Liver (tissue), 9 donors: ENCODE measurements around the gene DDOST. TPM values are rescaled to one million over a fixed set of nuclear protein-coding genes. Genes with fewer than 3 reads are reported as not detected.

Source experiments
- DNase-seq: peaks from one replicate; pipeline ENCODE4 v3.0.0-alpha.2; 2017; ENCODE audit warnings: low spot score
- H3K27ac ChIP-seq, 2 donors: one replicate each; pipeline ENCODE4 v1.7.0; 2013; ENCODE audit warnings: inconsistent platforms in 2 of 2, low read length in 2 of 2, control low read depth in 1 of 2, low read depth in 1 of 2, mild to moderate bottlenecking in 1 of 2
- H3K27me3 ChIP-seq, 4 donors: one replicate each; pipeline versions ENCODE4 v1.6.1 to v1.7.0; 2013; ENCODE audit warnings: low read length in 3 of 4, inconsistent platforms in 1 of 4, mild to moderate bottlenecking in 1 of 4, moderate library complexity in 1 of 4; ENCODE audit not compliant: control insufficient read depth in 4 of 4, insufficient read depth in 4 of 4
- H3K36me3 ChIP-seq, 4 donors: one replicate each; pipeline versions ENCODE4 v1.6.1 to v1.7.0; 2013; ENCODE audit warnings: low read length in 3 of 4, mild to moderate bottlenecking in 3 of 4, low read depth in 1 of 4, moderate library complexity in 1 of 4; ENCODE audit not compliant: control insufficient read depth in 4 of 4, insufficient read depth in 3 of 4
- H3K4me1 ChIP-seq, 4 donors: one replicate each; pipeline versions ENCODE4 v1.6.1 to v1.7.0; 2013; ENCODE audit warnings: low read length in 3 of 4, mild to moderate bottlenecking in 3 of 4, moderate library complexity in 1 of 4; ENCODE audit not compliant: control insufficient read depth in 4 of 4, insufficient read depth in 4 of 4
- H3K4me3 ChIP-seq, 3 donors: one replicate each; pipeline versions ENCODE4 v1.6.1 to v1.7.0; 2013; ENCODE audit warnings: low read length in 3 of 3, control low read depth in 1 of 3, low read depth in 1 of 3, mild to moderate bottlenecking in 1 of 3
- H3K9ac ChIP-seq, 2 donors: one replicate each; pipeline ENCODE4 v1.7.0; 2013; ENCODE audit warnings: low read length in 2 of 2, mild to moderate bottlenecking in 2 of 2, moderate library complexity in 2 of 2, control low read depth in 1 of 2, low read depth in 1 of 2
- H3K9me3 ChIP-seq, 4 donors: one replicate each; pipeline versions ENCODE4 v1.6.1 to v1.7.0; 2013; ENCODE audit warnings: low read length in 3 of 4; ENCODE audit not compliant: control insufficient read depth in 4 of 4
- CTCF ChIP-seq: fragments of 150-350 bp; IDR thresholded peaks from 2 replicates; pipeline ENCODE4 v1.5.1; 2017; ENCODE audit warnings: improper control_type of control experiment, low read depth, low read length; ENCODE audit not compliant: missing input control
- EGR1 ChIP-seq, 2 donors: IDR thresholded peaks; 2 replicates each; pipeline ENCODE4 v1.6.1; 2016 to 2018; ENCODE audit warnings: antibody characterized with exemption in 2 of 2, low read depth in 2 of 2
- FOXA1 ChIP-seq: IDR thresholded peaks from 2 replicates; pipeline ENCODE4 v1.6.1; 2016; ENCODE audit warnings: antibody characterized with exemption
- FOXA2 ChIP-seq: IDR thresholded peaks from 2 replicates; pipeline ENCODE4 v1.6.1; 2016; ENCODE audit warnings: antibody characterized with exemption
- GABPA ChIP-seq, 2 donors: IDR thresholded peaks in 1 of 2; conservative IDR thresholded peaks in 1 of 2; 2 replicates each; pipeline ENCODE4 v1.6.1; 2016; ENCODE audit warnings: antibody characterized with exemption in 2 of 2, mild to moderate bottlenecking in 1 of 2, moderate library complexity in 1 of 2
- HNF4A ChIP-seq, 2 donors: conservative IDR thresholded peaks; 2 replicates each; pipeline ENCODE4 v1.6.1; 2016; ENCODE audit warnings: antibody characterized with exemption in 2 of 2, mild to moderate bottlenecking in 2 of 2
- HNF4G ChIP-seq: IDR thresholded peaks from 2 replicates; pipeline ENCODE4 v1.6.1; 2016; ENCODE audit warnings: antibody characterized with exemption
- JUND ChIP-seq, 2 donors: IDR thresholded peaks; 2 replicates each; pipeline ENCODE4 v1.6.1; 2016; ENCODE audit warnings: antibody characterized with exemption in 2 of 2
- MAX ChIP-seq: IDR thresholded peaks from 2 replicates; pipeline ENCODE4 v1.6.1; 2016; ENCODE audit warnings: antibody characterized with exemption
- NR2F2 ChIP-seq: IDR thresholded peaks from 2 replicates; pipeline ENCODE4 v1.6.1; 2016; ENCODE audit warnings: antibody characterized with exemption
- REST ChIP-seq: IDR thresholded peaks from 2 replicates; pipeline ENCODE4 v1.6.1; 2016; ENCODE audit warnings: antibody characterized with exemption, mild to moderate bottlenecking
- RXRA ChIP-seq, 2 donors: IDR thresholded peaks; 2 replicates each; pipeline ENCODE4 v1.6.1; 2017 to 2018; ENCODE audit warnings: antibody characterized with exemption in 2 of 2, mild to moderate bottlenecking in 1 of 2
- SP1 ChIP-seq: IDR thresholded peaks from 2 replicates; pipeline ENCODE4 v1.6.1; 2018; ENCODE audit warnings: antibody characterized with exemption, mild to moderate bottlenecking
- TAF1 ChIP-seq: conservative IDR thresholded peaks from 2 replicates; pipeline ENCODE4 v1.6.1; 2016; ENCODE audit warnings: antibody characterized with exemption, mild to moderate bottlenecking
- YY1 ChIP-seq: IDR thresholded peaks from 2 replicates; pipeline ENCODE4 v1.6.1; 2016; ENCODE audit warnings: antibody characterized with exemption, mild to moderate bottlenecking
- ZBTB33 ChIP-seq: IDR thresholded peaks from 2 replicates; pipeline ENCODE4 v1.6.1; 2016; ENCODE audit warnings: antibody characterized with exemption
- WGBS: extraction: QIAGEN DNeasy Blood & Tissue Kit; methylation state at CpG from one replicate; pipeline ENCODE4 v1.1.7; 2013; 5-methylcytosine and 5-hydroxymethylcytosine counted together
- polyA plus RNA-seq, 2 donors: library from polyadenylated mRNA; stranded (reverse) in 1 of 2; unstranded in 1 of 2; fragments of 200-250 nt in 1 of 2; fragments of >200 nt in 1 of 2; fragmentation: Nextera tagmentation in 1 of 2; extraction: Ambion mirVana in 1 of 2; gene quantifications; one replicate each; pipeline versions ENCODE4 v1.2.1 to v1.2.3, GENCODE V29; 2013 to 2015
- total RNA-seq, 2 donors: library from RNA; depleted of rRNA; stranded (reverse); fragments of >200 nt; gene quantifications; one replicate each; pipeline ENCODE4 v1.2.3, GENCODE V29; 2014
- donor health status: healthy.
- donor health status: healthy.
- donor health status: healthy.
- donor health status: healthy.
- donor health status: healthy.

DDOST gene
- total and polyA plus RNA-seq, 4 donors, result 70.2 to 193 (median 164) TPM

- Histone ChIP-seq H3K27ac (no peak overlapping the region), H3K9me3 (no peaks in the 10 kb centered on the region), H3K9ac (no peak overlapping the region), H3K4me1 (no peaks in the 10 kb centered on the region), H3K27me3 (no peaks in the 10 kb centered on the region), H3K4me3 (no peak overlapping the region), H3K36me3 (no peaks in the 10 kb centered on the region)
- no peak for TF ChIP-seq MAX
- TF ChIP-seq JUND (IDR thresholded peaks at IDR 0.05), result no peak
- TF ChIP-seq HNF4G, result no peak
- no peak for TF ChIP-seq FOXA1
- TF ChIP-seq RXRA (IDR thresholded peaks at IDR 0.05), result no peak
- no peak for TF ChIP-seq GABPA (IDR thresholded peaks at IDR 0.05 in 1 of 2, conservative IDR thresholded peaks at IDR 0.05 in 1 of 2)
- TF ChIP-seq EGR1 (IDR thresholded peaks at IDR 0.05; ENCODE audit: low read depth in 2 of 2), result no peak
- TF ChIP-seq HNF4A (conservative IDR thresholded peaks at IDR 0.05), result no peak
- TF ChIP-seq REST, result no peak
- TF ChIP-seq FOXA2, result no peak
- TF ChIP-seq NR2F2, result no peak
- no peak for TF ChIP-seq YY1
- TF ChIP-seq CTCF, result no peak
- TF ChIP-seq SP1, result no peak
- no peak for TF ChIP-seq ZBTB33
- no peak for TF ChIP-seq TAF1
- WGBS, result 83% methylated on average over 18 of the region's 18 CpGs
- no peak for DNase-seq
Observed at GRCh38 chr1:20710469-20711284, 49.5 kb upstream of the DDOST start.
